Measurements from ENCODE around the gene SEPTIN12.

- TF ChIP-seq CTCF (IDR thresholded peaks at IDR 0.05; ENCODE audit: low read depth, low read length, poor library complexity, severe bottlenecking) (no peak), EZH2phosphoT487 (IDR thresholded peaks at IDR 0.05; ENCODE audit: borderline replicate concordance, low read length) (no peak)
Observed at GRCh38 chr16:4745274-4745569, 42.9 kb downstream of the SEPTIN12 start.

Measured in DOHH2 (cell line).